Muscle of leg (tissue), 11 donors: ENCODE data around the gene RNU6-7. TPM values are rescaled to one million over a fixed set of nuclear protein-coding genes. Genes with fewer than 3 reads are reported as not detected.
A peak's percentile ranks its signal among the peaks of the same experiment; 100 is the strongest.

ENCODE experiments used
- DNase-seq: peaks from one replicate; pipeline ENCODE4 v3.0.0; 2013
- H3K27ac ChIP-seq: one replicate; pipeline ENCODE4 v1.5.1; 2013; ENCODE audit warnings: mild to moderate bottlenecking, low read length, control low read depth
- H3K27me3 ChIP-seq: one replicate; pipeline ENCODE4 v1.6.1; 2013; ENCODE audit warnings: low read length; ENCODE audit not compliant: control insufficient read depth, insufficient read depth
- H3K36me3 ChIP-seq: one replicate; pipeline ENCODE4 v1.6.1; 2013; ENCODE audit warnings: low read length; ENCODE audit not compliant: control insufficient read depth, insufficient read depth
- H3K4me1 ChIP-seq: one replicate; pipeline ENCODE4 v1.6.1; 2013; ENCODE audit warnings: low read length; ENCODE audit not compliant: control insufficient read depth, insufficient read depth
- H3K4me3 ChIP-seq: one replicate; pipeline ENCODE4 v1.5.1; 2013; ENCODE audit warnings: low read length, control low read depth
- H3K9me3 ChIP-seq: replicated peaks from 2 replicates; pipeline ENCODE4 v1.6.1; 2013; ENCODE audit warnings: low read depth, low read length; ENCODE audit not compliant: control insufficient read depth
- WGBS: methylation state at CpG from one replicate; pipeline ENCODE4 v1.1.5; 2013; ENCODE audit warnings: missing lambda C conversion rate; ENCODE audit not compliant: insufficient coverage; 5-methylcytosine and 5-hydroxymethylcytosine counted together
- polyA plus RNA-seq, 8 donors: library from polyadenylated mRNA; unstranded; fragments of 120-200 nt; gene quantifications; one replicate each; pipeline versions ENCODE4 v1.2.1 to v1.2.3, GENCODE V29; 2013; ENCODE audit warnings: inconsistent platforms in 1 of 8, low replicate concordance in 1 of 8; ENCODE audit not compliant: insufficient read length in 8 of 8, insufficient read depth in 1 of 8
- total RNA-seq: library from RNA; stranded (reverse); fragments of 120-200 nt; gene quantifications from one replicate; pipeline ENCODE4 v1.2.4, GENCODE V29; 2013

RNU6-7 gene
- total and polyA plus RNA-seq, 9 donors: not detected

DNA sequence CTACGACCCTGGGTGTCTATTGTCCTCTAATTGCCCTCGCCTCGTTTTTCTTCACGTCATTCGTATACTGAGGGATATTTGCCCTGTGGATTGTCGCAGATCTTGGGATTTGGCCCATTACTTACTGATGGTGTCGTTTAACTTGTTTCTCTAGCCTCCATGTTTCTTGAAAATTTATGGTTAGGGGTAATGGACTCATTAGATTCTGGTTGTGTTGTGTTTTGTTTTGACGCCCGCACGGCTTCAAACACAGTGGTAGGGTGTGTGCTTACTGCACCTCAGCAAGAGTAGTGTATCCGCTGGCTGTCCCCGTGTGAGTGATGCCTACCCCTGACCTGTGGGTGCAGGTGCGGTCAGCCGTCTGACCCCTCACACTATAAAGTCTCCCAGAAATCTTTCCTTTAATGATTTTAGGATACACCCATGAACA, 2.1 kb downstream of the RNU6-7 start:
- 0% methylated on average over 5 of the region's 14 CpGs for WGBS
- H3K27ac ChIP-seq: peak overlapping the region; percentile 96
- DNase-seq: peak; percentile 36
- H3K4me1 ChIP-seq: peaks cover 7% of the 10 kb centered on the region
- H3K4me3 ChIP-seq: peak overlapping the region; percentile 95
- no peaks in the 10 kb centered on the region for H3K9me3 ChIP-seq
- no peaks in the 10 kb centered on the region for H3K27me3 ChIP-seq
- H3K36me3 ChIP-seq: no peaks in the 10 kb centered on the region

DNA sequence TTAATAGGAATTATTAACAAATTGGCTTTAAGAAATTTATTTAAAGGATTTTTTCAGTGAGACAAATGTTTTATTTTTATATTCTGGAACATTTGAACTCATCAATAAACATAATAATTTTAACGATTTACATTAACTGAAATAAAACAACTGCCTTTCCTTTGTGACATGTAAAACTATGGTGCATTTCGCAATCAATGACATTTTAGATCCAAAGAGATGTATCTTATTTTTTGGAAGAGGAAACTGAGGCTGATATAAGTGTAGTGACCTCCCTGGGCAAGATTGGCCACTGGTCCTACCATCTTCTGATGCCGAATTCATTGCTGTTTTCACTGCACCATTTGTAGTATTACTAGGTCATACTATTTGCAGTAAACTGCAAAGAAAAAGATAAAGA, 3.7 kb downstream of the RNU6-7 start:
- Histone ChIP-seq H3K4me1 (peaks cover 7% of the 10 kb centered on the region), H3K36me3 (no peaks in the 10 kb centered on the region), H3K9me3 (no peaks in the 10 kb centered on the region), H3K27ac (no peak overlapping the region), H3K27me3 (no peaks in the 10 kb centered on the region), H3K4me3 (no peak overlapping the region)
- no peak for DNase-seq
- WGBS: no CpG with 5 or more reads among the region's 3 CpGs

DNA sequence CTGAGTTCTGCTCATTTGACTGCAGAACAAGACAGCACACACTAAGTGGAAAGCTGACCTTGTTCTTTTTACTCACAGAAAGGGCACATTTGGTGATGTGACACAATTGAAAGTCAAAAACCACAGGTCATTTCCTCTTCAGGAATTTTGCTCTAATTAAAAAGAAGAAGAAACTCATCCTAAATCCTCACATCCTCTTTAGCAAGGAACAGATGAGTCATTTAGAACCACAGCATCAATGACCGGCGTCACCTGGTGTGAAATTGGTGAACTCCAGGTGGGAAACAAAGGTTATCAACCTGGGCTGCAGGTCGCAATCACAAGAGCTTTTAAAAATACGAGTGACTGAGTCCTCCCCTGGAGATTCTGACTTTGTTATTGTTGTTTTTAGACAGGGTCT, 4.1 kb downstream of the RNU6-7 start:
- H3K27me3 ChIP-seq: no peaks in the 10 kb centered on the region
- H3K4me1 ChIP-seq: peaks cover 7% of the 10 kb centered on the region
- WGBS: 70% methylated on average over 4 of the region's 4 CpGs
- H3K36me3 ChIP-seq: no peaks in the 10 kb centered on the region
- no peak overlapping the region for H3K4me3 ChIP-seq
- H3K27ac ChIP-seq: no peak overlapping the region
- DNase-seq: peak; percentile 32
- no peaks in the 10 kb centered on the region for H3K9me3 ChIP-seq

- DNase-seq: no peak
- Histone ChIP-seq H3K9me3 (no peaks in the 10 kb centered on the region), H3K4me1 (peaks cover 7% of the 10 kb centered on the region), H3K4me3 (no peak overlapping the region), H3K27me3 (no peaks in the 10 kb centered on the region), H3K27ac (no peak overlapping the region), H3K36me3 (no peaks in the 10 kb centered on the region)
- WGBS: 51% methylated on average over 2 of the region's 2 CpGs
Observed at GRCh38 chr14:32206552-32206951, 4.7 kb downstream of the RNU6-7 start.

DNA sequence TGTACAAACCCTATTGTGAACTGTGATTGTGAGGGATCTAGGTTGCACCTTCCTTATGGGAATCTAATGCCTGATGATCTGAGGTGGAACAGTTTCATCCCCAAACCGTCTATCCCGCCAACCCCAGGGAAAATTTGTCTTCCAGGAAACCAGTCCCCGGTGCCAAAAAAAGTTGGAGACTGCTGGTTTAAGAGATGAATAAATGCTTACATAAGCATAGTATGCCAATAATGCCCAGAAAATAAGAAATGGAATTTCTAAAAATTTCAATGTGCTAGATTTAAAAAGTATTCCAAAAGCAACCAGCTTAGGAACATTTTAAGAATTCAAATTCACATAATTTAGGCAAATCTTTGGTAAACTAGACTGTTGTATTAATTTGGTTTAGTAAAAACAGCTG, 6.6 kb downstream of the RNU6-7 start:
- Histone ChIP-seq H3K4me3 (no peak overlapping the region), H3K27me3 (no peaks in the 10 kb centered on the region), H3K9me3 (no peaks in the 10 kb centered on the region), H3K36me3 (no peaks in the 10 kb centered on the region), H3K4me1 (peaks cover 3% of the 10 kb centered on the region), H3K27ac (no peak overlapping the region)
- no peak for DNase-seq
- no CpG with 5 or more reads among the region's 3 CpGs for WGBS

DNA sequence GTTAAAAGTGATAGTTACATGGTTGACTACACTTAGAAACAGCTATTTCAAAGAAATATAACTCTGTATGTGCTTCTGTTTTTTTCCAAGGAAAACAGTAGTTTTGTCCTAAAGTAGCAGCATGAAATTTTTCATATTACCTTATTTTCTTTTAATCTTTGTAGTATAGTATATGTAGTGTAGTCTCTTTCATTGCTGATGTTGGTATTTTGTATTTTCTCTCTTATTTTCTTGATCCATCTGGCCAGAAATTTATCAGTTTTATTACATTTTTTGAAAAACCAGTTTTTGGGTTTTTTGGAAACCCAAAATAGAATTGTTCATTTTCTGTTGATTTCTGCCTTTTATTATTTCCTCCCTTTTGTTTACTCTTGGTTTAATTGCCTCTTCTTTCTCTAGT, 7.6 kb downstream of the RNU6-7 start:
- DNase-seq: no peak
- Histone ChIP-seq H3K27ac (no peak overlapping the region), H3K27me3 (no peaks in the 10 kb centered on the region)

DNA sequence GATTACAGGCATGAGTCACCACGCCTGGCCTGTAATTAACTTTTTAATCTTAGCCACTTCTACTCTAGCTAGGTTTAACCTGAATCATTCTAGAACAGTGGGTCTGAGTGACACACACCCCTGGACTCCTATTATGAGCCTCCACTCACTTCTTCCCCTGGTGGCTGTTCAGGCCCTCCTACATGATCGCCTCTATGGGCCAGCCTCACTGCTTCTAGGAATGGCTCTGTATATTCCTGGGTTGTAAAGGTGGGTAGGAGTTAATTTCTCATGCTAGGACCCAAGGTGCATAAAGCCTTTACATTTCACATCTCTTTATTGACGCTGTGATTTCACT, 9.2 kb downstream of the RNU6-7 start:
- no peak for DNase-seq

More for the DNA sequence above, 7.6 kb downstream of the RNU6-7 start:
- Histone ChIP-seq H3K4me3 (no peak overlapping the region), H3K36me3 (no peaks in the 10 kb centered on the region), H3K4me1 (no peaks in the 10 kb centered on the region), H3K9me3 (no peaks in the 10 kb centered on the region)

GRCh38 chr14:32212833-32213232, 11.0 kb downstream of the RNU6-7 start:
- Histone ChIP-seq H3K4me3 (no peak overlapping the region), H3K36me3 (no peaks in the 10 kb centered on the region), H3K9me3 (no peaks in the 10 kb centered on the region), H3K4me1 (no peaks in the 10 kb centered on the region), H3K27ac (no peak overlapping the region), H3K27me3 (no peaks in the 10 kb centered on the region)
- DNase-seq: no peak

More for the DNA sequence above, 9.2 kb downstream of the RNU6-7 start:
- Histone ChIP-seq H3K4me1 (no peaks in the 10 kb centered on the region), H3K36me3 (no peaks in the 10 kb centered on the region), H3K4me3 (no peak overlapping the region), H3K27me3 (no peaks in the 10 kb centered on the region), H3K27ac (no peak overlapping the region), H3K9me3 (no peaks in the 10 kb centered on the region)
- 100% methylated on average over 1 of the region's 3 CpGs for WGBS

DNA sequence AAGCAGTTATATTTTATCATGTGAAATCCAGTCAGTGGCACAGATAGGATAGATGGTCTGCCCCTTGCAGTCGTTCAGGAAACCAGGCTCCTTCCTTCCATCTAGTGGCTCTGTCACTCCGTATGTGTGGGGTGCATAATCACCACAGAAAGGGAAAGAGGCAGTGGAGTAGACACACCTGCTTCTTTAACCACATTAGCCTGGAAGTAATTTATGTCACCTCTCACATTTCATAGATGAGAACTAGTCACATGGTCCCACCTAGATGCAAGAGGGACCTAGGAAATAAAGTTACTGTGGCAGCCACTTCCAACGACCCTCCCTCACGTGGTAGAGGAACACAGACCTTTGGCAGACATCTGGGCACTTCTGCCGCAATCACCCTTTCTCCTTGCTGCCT, 15.5 kb downstream of the RNU6-7 start:
- no peak for DNase-seq
- Histone ChIP-seq H3K36me3 (no peaks in the 10 kb centered on the region), H3K27ac (no peak overlapping the region), H3K9me3 (no peaks in the 10 kb centered on the region), H3K27me3 (no peaks in the 10 kb centered on the region), H3K4me3 (no peak overlapping the region), H3K4me1 (no peaks in the 10 kb centered on the region)
- WGBS: 0% methylated on average over 1 of the region's 5 CpGs

GRCh38 chr14:32224737-32225377, 23.0 kb downstream of the RNU6-7 start:
- WGBS: 30% methylated on average over 4 of the region's 6 CpGs
- DNase-seq: no peak
- Histone ChIP-seq H3K36me3 (no peaks in the 10 kb centered on the region), H3K4me1 (no peaks in the 10 kb centered on the region), H3K27me3 (no peaks in the 10 kb centered on the region), H3K27ac (no peak overlapping the region), H3K4me3 (no peak overlapping the region), H3K9me3 (no peaks in the 10 kb centered on the region)

DNA sequence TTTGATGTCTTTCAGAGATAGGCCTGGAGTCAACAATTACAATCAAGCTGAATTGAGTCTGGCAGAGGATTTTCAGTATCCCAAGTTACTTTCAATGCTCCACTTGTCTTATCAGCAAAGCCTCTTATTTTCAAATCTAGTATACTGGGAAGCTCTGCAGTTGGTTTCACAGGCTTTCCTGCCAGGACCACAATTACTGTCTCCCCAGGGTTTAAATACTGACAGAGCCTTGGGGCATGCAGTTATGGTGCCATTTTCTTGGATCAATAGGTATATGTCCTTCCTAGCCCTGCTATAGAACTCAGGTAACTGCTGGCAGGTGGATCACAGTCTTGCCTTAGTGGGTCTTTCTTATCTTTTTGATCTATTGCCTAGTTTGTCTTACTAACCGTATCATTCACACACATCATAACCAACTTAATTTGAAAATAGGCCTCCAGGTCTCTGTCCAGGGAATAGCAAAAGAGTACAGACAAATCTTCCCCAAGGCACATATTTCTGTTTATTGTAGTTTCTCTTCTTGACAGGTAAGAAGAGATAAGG, 23.6 kb downstream of the RNU6-7 start:
- no peaks in the 10 kb centered on the region for H3K4me1 ChIP-seq
- H3K4me3 ChIP-seq: no peak overlapping the region
- H3K36me3 ChIP-seq: no peaks in the 10 kb centered on the region
- no CpG with 5 or more reads among the region's 1 CpG for WGBS
- no peaks in the 10 kb centered on the region for H3K27me3 ChIP-seq
- no peak for DNase-seq
- no peaks in the 10 kb centered on the region for H3K9me3 ChIP-seq
- no peak overlapping the region for H3K27ac ChIP-seq
